ENCODE measurements around the gene GGPS1.

The GGPS1 gene

DNA sequence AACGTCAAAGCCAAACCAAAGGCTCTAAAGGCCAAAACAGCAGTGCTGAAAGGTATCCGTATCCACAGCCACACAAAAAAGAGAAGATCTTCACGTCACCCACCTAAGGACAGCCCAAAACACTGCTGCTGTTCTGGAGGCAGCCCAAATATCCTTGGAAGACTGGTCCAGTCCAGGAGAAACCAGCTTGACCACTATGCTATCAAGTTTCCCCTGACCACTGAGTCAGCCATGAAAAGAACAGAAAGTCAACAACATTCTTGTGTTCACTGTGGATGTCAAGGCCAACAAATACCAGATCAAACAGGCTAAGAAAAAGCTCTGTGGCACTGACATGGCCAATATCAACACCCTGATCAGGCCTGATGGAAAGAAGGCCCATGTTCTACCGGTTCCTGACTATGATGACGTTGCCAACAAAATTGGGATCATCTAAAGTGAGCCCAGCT is 32.4 kb upstream of the GGPS1 start:
- no peak for DNase-seq (ENCODE audit: extremely low read depth, low read depth)
- TF ChIP-seq, protein P1, sequence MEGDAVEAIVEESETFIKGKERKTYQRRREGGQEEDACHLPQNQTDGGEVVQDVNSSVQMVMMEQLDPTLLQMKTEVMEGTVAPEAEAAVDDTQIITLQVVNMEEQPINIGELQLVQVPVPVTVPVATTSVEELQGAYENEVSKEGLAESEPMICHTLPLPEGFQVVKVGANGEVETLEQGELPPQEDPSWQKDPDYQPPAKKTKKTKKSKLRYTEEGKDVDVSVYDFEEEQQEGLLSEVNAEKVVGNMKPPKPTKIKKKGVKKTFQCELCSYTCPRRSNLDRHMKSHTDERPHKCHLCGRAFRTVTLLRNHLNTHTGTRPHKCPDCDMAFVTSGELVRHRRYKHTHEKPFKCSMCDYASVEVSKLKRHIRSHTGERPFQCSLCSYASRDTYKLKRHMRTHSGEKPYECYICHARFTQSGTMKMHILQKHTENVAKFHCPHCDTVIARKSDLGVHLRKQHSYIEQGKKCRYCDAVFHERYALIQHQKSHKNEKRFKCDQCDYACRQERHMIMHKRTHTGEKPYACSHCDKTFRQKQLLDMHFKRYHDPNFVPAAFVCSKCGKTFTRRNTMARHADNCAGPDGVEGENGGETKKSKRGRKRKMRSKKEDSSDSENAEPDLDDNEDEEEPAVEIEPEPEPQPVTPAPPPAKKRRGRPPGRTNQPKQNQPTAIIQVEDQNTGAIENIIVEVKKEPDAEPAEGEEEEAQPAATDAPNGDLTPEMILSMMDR (IDR thresholded peaks at IDR 0.05; ENCODE audit: low read depth, low read length, missing control alignments): no peak

GRCh38 chr1:235296729-235297128 is 31.6 kb upstream of the GGPS1 start:
- no peak overlapping the region for H3K4me3 ChIP-seq (replicated peaks; ENCODE audit: low read depth, low read length)
- TF ChIP-seq, protein P1 (IDR thresholded peaks at IDR 0.05; ENCODE audit: low read depth, low read length, missing control alignments): no peak
- no peak for DNase-seq (ENCODE audit: extremely low read depth, low read depth)

More for the DNA sequence above, 32.4 kb upstream of the GGPS1 start:
- H3K4me3 ChIP-seq (replicated peaks; ENCODE audit: low read depth, low read length): no peak overlapping the region

- H3K4me3 ChIP-seq (replicated peaks; ENCODE audit: low read depth, low read length): no peak overlapping the region
- DNase-seq (ENCODE audit: extremely low read depth, low read depth): no peak
- TF ChIP-seq, protein P1 (IDR thresholded peaks at IDR 0.05; ENCODE audit: low read depth, low read length, missing control alignments): no peak
These were observed 30.8 kb upstream of the GGPS1 start for GRCh38 chr1:235297579-235297978.

- DNase-seq (ENCODE audit: extremely low read depth, low read depth): no peak
- no peak overlapping the region for H3K4me3 ChIP-seq (replicated peaks; ENCODE audit: low read depth, low read length)
- TF ChIP-seq, protein P1 (IDR thresholded peaks at IDR 0.05; ENCODE audit: low read depth, low read length, missing control alignments): no peak
These were observed 29.6 kb upstream of the GGPS1 start for GRCh38 chr1:235298758-235299157.

GRCh38 chr1:235299169-235299858 is 29.1 kb upstream of the GGPS1 start:
- TF ChIP-seq, protein P1 (IDR thresholded peaks at IDR 0.05; ENCODE audit: low read depth, low read length, missing control alignments): no peak
- no peak overlapping the region for H3K4me3 ChIP-seq (replicated peaks; ENCODE audit: low read depth, low read length)
- DNase-seq (ENCODE audit: extremely low read depth, low read depth): no peak

- TF ChIP-seq, protein P1 (IDR thresholded peaks at IDR 0.05; ENCODE audit: low read depth, low read length, missing control alignments): no peak
- DNase-seq (ENCODE audit: extremely low read depth, low read depth): no peak
- no peak overlapping the region for H3K4me3 ChIP-seq (replicated peaks; ENCODE audit: low read depth, low read length)
These were observed 26.2 kb upstream of the GGPS1 start for GRCh38 chr1:235302143-235302542.
